Dedifferentiated amniotic fluid mesenchymal stem cell (primary cell): ENCODE data around the gene TNRC18.
"Not testable (repeated sequence)": the region's sequence is repeated elsewhere in the genome, so short reads cannot be mapped to it uniquely, and the experiment has no call there.

Source experiments
- DNase-seq: peaks from one replicate; pipeline ENCODE4 v3.0.0-alpha.2; 2016; ENCODE audit errors: extremely low spot score

The TNRC18 gene

GRCh38 chr7:5318613-5319012, 105.0 kb downstream of the TNRC18 start:
- DNase-seq, result not testable (repeated sequence)

- DNase-seq, result no peak
These were observed 107.9 kb downstream of the TNRC18 start for GRCh38 chr7:5315761-5316160.

GRCh38 chr7:5314864-5315263, 108.8 kb downstream of the TNRC18 start:
- DNase-seq, result no peak

GRCh38 chr7:5313076-5313885, 110.4 kb downstream of the TNRC18 start:
- DNase-seq, result not testable (repeated sequence)

- not testable (repeated sequence) for DNase-seq
These were observed 111.2 kb downstream of the TNRC18 start for GRCh38 chr7:5312276-5313070.

GRCh38 chr7:5310822-5311405, 112.7 kb downstream of the TNRC18 start:
- no peak for DNase-seq

GRCh38 chr7:5309146-5309545, 114.5 kb downstream of the TNRC18 start:
- no peak for DNase-seq

- not testable (repeated sequence) for DNase-seq
These were observed 116.2 kb downstream of the TNRC18 start for GRCh38 chr7:5307221-5308142.

GRCh38 chr7:5305050-5305449, 118.6 kb downstream of the TNRC18 start:
- DNase-seq, result not testable (repeated sequence)

- DNase-seq, result no peak
These were observed 119.8 kb downstream of the TNRC18 start for GRCh38 chr7:5303591-5304505.

- DNase-seq, result no peak
These were observed 120.6 kb downstream of the TNRC18 start for GRCh38 chr7:5303061-5303460.

- no peak for DNase-seq
These were observed 121.1 kb downstream of the TNRC18 start for GRCh38 chr7:5302577-5302976.

- DNase-seq, result no peak
These were observed 123.3 kb downstream of the TNRC18 start for GRCh38 chr7:5300366-5300765.

- no peak for DNase-seq
These were observed 126.9 kb downstream of the TNRC18 start for GRCh38 chr7:5296611-5297226.

GRCh38 chr7:5296015-5296610, 127.5 kb downstream of the TNRC18 start:
- DNase-seq, result no peak

GRCh38 chr7:5295039-5296014, 128.3 kb downstream of the TNRC18 start:
- DNase-seq, result no peak

GRCh38 chr7:5294169-5294987, 129.3 kb downstream of the TNRC18 start:
- no peak for DNase-seq
